HG03342 (cell line): ENCODE data around the gene FYB1.

ENCODE experiments used
- ATAC-seq: cut with Tn5 transposase; IDR thresholded peaks from one replicate; pipeline ENCODE4 v1.9.1; 2021; ENCODE audit warnings: mild to moderate bottlenecking, moderate library complexity; ENCODE audit not compliant: unreplicated experiment

Gene FYB1

GRCh38 chr5:39062104-39062503 is 157.3 kb downstream of the FYB1 start:
- ATAC-seq, result no peak

GRCh38 chr5:39059064-39059463 is 160.3 kb downstream of the FYB1 start:
- no peak for ATAC-seq

GRCh38 chr5:39058178-39058921 is 161.0 kb downstream of the FYB1 start:
- peak; percentile 83 for ATAC-seq

GRCh38 chr5:39057734-39058133 is 161.6 kb downstream of the FYB1 start:
- peak; percentile 55 for ATAC-seq

- ATAC-seq, result no peak
These were observed 163.5 kb downstream of the FYB1 start for GRCh38 chr5:39055768-39056398.
